MCF 10A (cell line): ENCODE measurements around the gene DPM3. TPM values are rescaled to one million over a fixed set of nuclear protein-coding genes. Genes with fewer than 3 reads are reported as not detected.

ENCODE experiments used
- BruUV-seq: library from RNA; stranded (reverse); fragments of 400-500 nt; replicated peaks from 2 replicates; lab custom pipeline; 2021; lab: Mats Ljungman, UMichigan
- CTCF ChIA-PET: fragments of 300-600 bp; sonication (Branson Sonifier 250); formaldehyde crosslinking; extraction: SDS; loops from one replicate; lab custom pipeline; 2021; ENCODE audit warnings: antibody characterized with exemption, inconsistent platforms; lab: Yijun Ruan, JAX
- POLR2A ChIA-PET: fragments of 300-600, 350-650 bp; sonication (Branson Sonifier 250); formaldehyde crosslinking; extraction: SDS; loops from one replicate; lab custom pipeline; 2020; ENCODE audit warnings: antibody characterized with exemption, inconsistent platforms; lab: Yijun Ruan, JAX
- DNase-seq: peaks from one replicate; pipeline ENCODE4 v3.0.0-alpha.2; 2018; ENCODE audit not compliant: unreplicated experiment
- H3K27ac Mint-ChIP-seq: one replicate; pipeline ENCODE4 v1.8.0; 2022; ENCODE audit warnings: mild to moderate bottlenecking, low read depth, mixed read lengths; ENCODE audit not compliant: unreplicated experiment
- H3K27me3 Mint-ChIP-seq: one replicate; pipeline ENCODE4 v1.8.0; 2022; ENCODE audit warnings: mixed read lengths; ENCODE audit not compliant: insufficient read depth, unreplicated experiment
- H3K36me3 Mint-ChIP-seq: one replicate; pipeline ENCODE4 v1.8.0; 2022; ENCODE audit warnings: mild to moderate bottlenecking, moderate library complexity, mixed read lengths; ENCODE audit not compliant: insufficient read depth, unreplicated experiment
- H3K4me1 Mint-ChIP-seq: one replicate; pipeline ENCODE4 v1.8.0; 2022; ENCODE audit warnings: mixed read lengths; ENCODE audit not compliant: insufficient read depth, unreplicated experiment
- H3K4me3 Mint-ChIP-seq: one replicate; pipeline ENCODE4 v1.8.0; 2022; ENCODE audit warnings: mild to moderate bottlenecking, moderate library complexity, mixed read lengths; ENCODE audit not compliant: unreplicated experiment
- H3K9me3 Mint-ChIP-seq: one replicate; pipeline ENCODE4 v1.8.0; 2022; ENCODE audit warnings: mixed read lengths; ENCODE audit not compliant: unreplicated experiment
- CTCF ChIP-seq: fragments of 200-600 bp; IDR thresholded peaks from one replicate; pipeline ENCODE4 v1.8.0; 2022; ENCODE audit warnings: antibody characterized with exemption, mild to moderate bottlenecking; ENCODE audit not compliant: unreplicated experiment
- intact Hi-C: fragments of 100-400 bp; cut with micrococcal nuclease; formaldehyde crosslinking; loops from 2 replicates; pipeline ENCODE4 v1.14.1; 2022
- total RNA-seq: library from RNA; stranded (reverse); gene quantifications from 2 replicates; pipeline ENCODE4 v1.2.3, GENCODE V29; 2022

DPM3 gene
- total RNA-seq, 1 experiment from 2014 or later: 86.4 TPM

- H3K9me3 Mint-ChIP-seq: no peaks in the 10 kb centered on the region
- H3K27ac Mint-ChIP-seq: no peak overlapping the region
- no peak overlapping the region for H3K4me3 Mint-ChIP-seq
- no peaks in the 10 kb centered on the region for H3K27me3 Mint-ChIP-seq
- no peak for TF ChIP-seq CTCF
- ChIA-PET POLR2A (interaction anchor here (0.6 kb wide), 1 partner anchor 41 kb away, joined by 3 read pairs; no protein-coding TSS in a partner anchor), CTCF (interaction anchor here (0.6 to 3.2 kb wide), 2 partner anchors 22 to 405 kb away, joined by 4 to 16 read pairs; no protein-coding TSS in a partner anchor)
- intact Hi-C loops: no loop called here
- no peak for DNase-seq
- H3K4me1 Mint-ChIP-seq: peaks cover 6% of the 10 kb centered on the region
- H3K36me3 Mint-ChIP-seq: no peaks in the 10 kb centered on the region
- no TSS peak for BruUV-seq
These were observed 26.8 kb downstream of the DPM3 start for GRCh38 chr1:155113450-155113980.

- no peak for DNase-seq
- Mint-ChIP-seq H3K27ac (no peak overlapping the region), H3K27me3 (no peaks in the 10 kb centered on the region), H3K4me3 (no peak overlapping the region), H3K9me3 (no peaks in the 10 kb centered on the region), H3K36me3 (no peaks in the 10 kb centered on the region), H3K4me1 (peaks cover 7% of the 10 kb centered on the region)
- POLR2A ChIA-PET: no interaction called here
- CTCF ChIA-PET: interaction anchor here (1.2 kb wide), 1 partner anchor 65 kb away, joined by 3 read pairs; no protein-coding TSS in a partner anchor
- intact Hi-C loops: no loop called here
- BruUV-seq: no TSS peak
- TF ChIP-seq CTCF: no peak
These were observed 29.5 kb downstream of the DPM3 start for GRCh38 chr1:155110826-155111225.

GRCh38 chr1:155110381-155110780, 29.9 kb downstream of the DPM3 start:
- ChIA-PET CTCF (interaction anchor here (1.2 kb wide), 1 partner anchor 65 kb away, joined by 3 read pairs; no protein-coding TSS in a partner anchor), POLR2A (no interaction called here)
- TF ChIP-seq CTCF: no peak
- Mint-ChIP-seq H3K4me3 (no peak overlapping the region), H3K9me3 (no peaks in the 10 kb centered on the region), H3K36me3 (no peaks in the 10 kb centered on the region), H3K27ac (no peak overlapping the region), H3K27me3 (no peaks in the 10 kb centered on the region), H3K4me1 (peaks cover 12% of the 10 kb centered on the region)
- no TSS peak for BruUV-seq
- intact Hi-C loops: no loop called here
- no peak for DNase-seq

GRCh38 chr1:155108296-155108695, 32.0 kb downstream of the DPM3 start:
- Mint-ChIP-seq H3K9me3 (no peaks in the 10 kb centered on the region), H3K27ac (no peak overlapping the region), H3K36me3 (no peaks in the 10 kb centered on the region), H3K4me3 (no peak overlapping the region), H3K27me3 (no peaks in the 10 kb centered on the region), H3K4me1 (peaks cover 18% of the 10 kb centered on the region)
- TF ChIP-seq CTCF: no peak
- intact Hi-C loops: no loop called here
- ChIA-PET CTCF (interaction anchor here (0.6 to 2.3 kb wide), 9 partner anchors 8 to 1093 kb away, joined by 3 to 8 read pairs (median 4); no protein-coding TSS in a partner anchor), POLR2A (interaction anchor here (0.5 to 1.6 kb wide), 7 partner anchors 16 to 86 kb away, joined by 3 to 5 read pairs (median 4); partner anchors contain the start of gene SLC50A1)
- DNase-seq: no peak
- BruUV-seq: no TSS peak
